ENCODE measurements around the gene PDCD2L. TPM values are rescaled to one million over a fixed set of nuclear protein-coding genes. Genes with fewer than 3 reads are reported as not detected.

Gene PDCD2L, protein sequence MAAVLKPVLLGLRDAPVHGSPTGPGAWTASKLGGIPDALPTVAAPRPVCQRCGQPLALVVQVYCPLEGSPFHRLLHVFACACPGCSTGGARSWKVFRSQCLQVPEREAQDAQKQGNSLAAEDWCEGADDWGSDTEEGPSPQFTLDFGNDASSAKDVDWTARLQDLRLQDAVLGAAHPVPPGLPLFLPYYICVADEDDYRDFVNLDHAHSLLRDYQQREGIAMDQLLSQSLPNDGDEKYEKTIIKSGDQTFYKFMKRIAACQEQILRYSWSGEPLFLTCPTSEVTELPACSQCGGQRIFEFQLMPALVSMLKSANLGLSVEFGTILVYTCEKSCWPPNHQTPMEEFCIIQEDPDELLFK
- total RNA-seq: 1 to 10 TPM; 8.0 to 9.7 TPM

DNA sequence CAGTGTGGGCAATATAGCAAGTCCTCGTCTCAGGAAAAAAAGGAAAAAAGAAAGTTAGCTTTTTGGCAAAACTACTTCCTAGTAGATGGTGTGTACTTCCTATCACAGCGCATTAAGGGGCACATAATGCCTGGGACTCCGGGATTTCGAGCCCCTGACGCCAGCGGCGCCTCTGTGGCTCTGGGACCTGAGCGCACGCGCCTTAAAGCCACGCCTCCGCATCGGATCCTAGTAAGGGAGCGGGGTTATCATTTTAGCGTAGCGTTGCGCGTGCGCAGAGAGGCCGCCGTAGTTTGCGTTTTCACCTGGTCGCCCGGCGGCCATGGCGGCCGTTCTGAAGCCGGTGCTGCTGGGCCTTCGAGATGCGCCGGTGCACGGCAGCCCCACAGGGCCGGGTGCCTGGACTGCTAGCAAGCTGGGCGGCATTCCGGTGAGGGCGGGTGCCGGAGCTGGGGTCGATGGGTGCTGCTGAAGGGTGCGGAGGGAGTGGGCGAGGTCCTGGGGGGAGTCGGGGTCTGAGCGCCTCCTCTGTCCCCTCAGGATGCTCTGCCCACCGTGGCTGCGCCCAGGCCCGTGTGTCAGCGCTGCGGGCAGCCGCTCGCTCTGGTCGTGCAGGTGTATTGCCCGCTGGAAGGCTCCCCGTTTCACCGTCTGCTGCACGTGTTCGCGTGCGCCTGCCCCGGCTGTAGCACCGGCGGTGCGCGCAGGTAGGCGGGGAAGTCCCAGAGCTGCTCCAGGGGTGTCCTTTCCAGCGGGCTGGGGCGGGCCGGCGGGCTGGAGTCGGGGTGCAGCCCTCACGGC lies at the start of gene PDCD2L:
PDCD2L (plus strand) TSS at position 291 of the 801 bp plus-strand sequence; CDS start at position 323, 32 bp downstream.
- no peaks in the 10 kb centered on the region for H3K9me3 Mint-ChIP-seq
- peak within 1 kb of the TSS; percentile 88 for H3K4me3 Mint-ChIP-seq
- no peaks in the 10 kb centered on the region for H3K27me3 Mint-ChIP-seq
- ChIA-PET POLR2A (interaction anchor here (1.0 to 2.7 kb wide), 5 partner anchors 23 to 274 kb away, joined by 3 to 26 read pairs (median 5); partner anchors contain the start of genes UBA2 and ZNF302), CTCF (interaction anchor here (2.2 kb wide), 1 partner anchor 26 kb away, joined by 8 read pairs; no protein-coding TSS in a partner anchor)
- peaks cover 29% of the 10 kb centered on the region for H3K36me3 Mint-ChIP-seq (ENCODE audit: low read depth)
- peaks cover 18% of the 10 kb centered on the region for H3K4me1 Mint-ChIP-seq
- DNase-seq: peak; percentile 93
- H3K27ac Mint-ChIP-seq: peak within 1 kb of the TSS; percentile 70

DNA sequence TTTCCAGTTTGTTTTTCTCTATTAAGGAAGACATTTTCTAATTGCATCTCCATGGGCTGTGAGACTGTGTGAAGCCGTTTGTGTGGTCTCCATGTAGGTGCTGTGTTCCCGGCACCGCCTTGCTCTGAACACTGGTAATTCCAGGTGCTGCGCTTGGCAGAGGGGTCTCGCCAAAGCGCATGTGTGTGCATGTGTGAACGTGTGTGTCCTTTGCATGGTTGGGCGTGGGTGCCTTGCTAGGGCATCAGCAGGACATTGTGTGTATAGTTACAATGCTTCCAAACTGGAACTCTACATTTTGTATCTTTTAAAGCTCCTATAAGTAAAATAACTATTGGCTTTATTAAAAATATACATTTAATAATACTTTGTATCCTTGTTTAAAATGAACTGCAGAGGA lies 49.0 kb upstream of the PDCD2L start:
- Mint-ChIP-seq H3K27me3 (no peaks in the 10 kb centered on the region), H3K4me1 (peaks cover 44% of the 10 kb centered on the region), H3K27ac (no peak overlapping the region), H3K36me3 (ENCODE audit: low read depth) (peaks cover 14% of the 10 kb centered on the region), H3K4me3 (no peak overlapping the region), H3K9me3 (no peaks in the 10 kb centered on the region)
- ChIA-PET POLR2A (interaction anchor here (1.5 kb wide), 1 partner anchor 11 kb away, joined by 5 read pairs; no protein-coding TSS in a partner anchor), CTCF (interaction anchor here (0.8 kb wide), 1 partner anchor 9 kb away, joined by 3 read pairs; no protein-coding TSS in a partner anchor)
- DNase-seq: no peak

DNA sequence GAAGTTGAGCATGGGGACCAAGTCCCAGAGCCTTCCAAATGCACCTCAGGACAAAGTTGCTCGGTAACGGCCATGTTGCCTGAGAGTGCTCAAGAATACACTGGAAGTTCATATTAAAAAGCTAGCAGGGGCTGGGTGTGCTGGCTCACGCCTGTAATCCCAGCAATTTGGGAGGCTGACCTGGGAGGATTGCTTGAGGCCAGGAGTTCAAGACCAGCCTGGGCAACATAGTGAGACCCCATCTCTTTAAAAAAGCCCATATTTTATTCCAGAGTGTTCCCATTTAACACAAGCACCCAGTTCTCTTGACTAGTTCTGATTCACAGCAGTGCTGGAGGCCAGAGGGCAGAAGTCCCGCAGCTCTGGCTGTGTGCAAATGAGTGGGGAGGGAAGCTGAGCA lies 47.3 kb upstream of the PDCD2L start:
- no peak overlapping the region for H3K27ac Mint-ChIP-seq
- POLR2A ChIA-PET: interaction anchor here (1.1 to 3.6 kb wide), 3 partner anchors 10 to 186 kb away, joined by 3 to 19 read pairs (median 5); partner anchors contain the start of gene LSM14A

DNA sequence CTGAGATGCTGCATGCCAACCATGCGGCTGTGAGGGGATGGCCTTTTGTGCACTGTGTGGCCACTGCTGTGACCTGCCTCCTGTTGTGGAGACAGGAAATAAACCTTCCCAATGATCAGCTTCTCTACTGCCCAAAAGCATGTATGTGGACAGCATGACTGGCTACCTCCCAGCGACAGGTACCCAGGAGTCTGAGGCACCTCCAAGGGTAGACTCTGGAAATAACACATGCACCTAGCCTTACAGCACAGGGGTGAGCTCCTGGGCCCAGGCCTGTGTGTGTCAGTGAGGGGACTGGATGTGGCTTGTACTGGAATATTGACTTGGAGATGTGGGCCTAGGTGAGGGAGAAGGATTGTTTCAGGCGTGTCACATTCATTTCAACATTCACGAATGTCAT lies 46.8 kb upstream of the PDCD2L start:
- CTCF ChIA-PET: no interaction called here
- Mint-ChIP-seq H3K4me1 (peaks cover 37% of the 10 kb centered on the region), H3K27ac (peak overlapping the region; percentile 77), H3K4me3 (no peak overlapping the region), H3K36me3 (ENCODE audit: low read depth) (peaks cover 11% of the 10 kb centered on the region), H3K27me3 (no peaks in the 10 kb centered on the region), H3K9me3 (no peaks in the 10 kb centered on the region)
- DNase-seq: no peak
- POLR2A ChIA-PET: interaction anchor here (1.1 to 3.6 kb wide), 2 partner anchors 138 to 186 kb away, joined by 3 to 19 read pairs; partner anchors contain the start of gene LSM14A

More for the DNA sequence above, 47.3 kb upstream of the PDCD2L start:
- no peak for DNase-seq
- CTCF ChIA-PET: no interaction called here
- H3K36me3 Mint-ChIP-seq (ENCODE audit: low read depth): peaks cover 11% of the 10 kb centered on the region
- H3K4me3 Mint-ChIP-seq: no peak overlapping the region
- H3K9me3 Mint-ChIP-seq: no peaks in the 10 kb centered on the region
- no peaks in the 10 kb centered on the region for H3K27me3 Mint-ChIP-seq
- H3K4me1 Mint-ChIP-seq: peaks cover 38% of the 10 kb centered on the region

DNA sequence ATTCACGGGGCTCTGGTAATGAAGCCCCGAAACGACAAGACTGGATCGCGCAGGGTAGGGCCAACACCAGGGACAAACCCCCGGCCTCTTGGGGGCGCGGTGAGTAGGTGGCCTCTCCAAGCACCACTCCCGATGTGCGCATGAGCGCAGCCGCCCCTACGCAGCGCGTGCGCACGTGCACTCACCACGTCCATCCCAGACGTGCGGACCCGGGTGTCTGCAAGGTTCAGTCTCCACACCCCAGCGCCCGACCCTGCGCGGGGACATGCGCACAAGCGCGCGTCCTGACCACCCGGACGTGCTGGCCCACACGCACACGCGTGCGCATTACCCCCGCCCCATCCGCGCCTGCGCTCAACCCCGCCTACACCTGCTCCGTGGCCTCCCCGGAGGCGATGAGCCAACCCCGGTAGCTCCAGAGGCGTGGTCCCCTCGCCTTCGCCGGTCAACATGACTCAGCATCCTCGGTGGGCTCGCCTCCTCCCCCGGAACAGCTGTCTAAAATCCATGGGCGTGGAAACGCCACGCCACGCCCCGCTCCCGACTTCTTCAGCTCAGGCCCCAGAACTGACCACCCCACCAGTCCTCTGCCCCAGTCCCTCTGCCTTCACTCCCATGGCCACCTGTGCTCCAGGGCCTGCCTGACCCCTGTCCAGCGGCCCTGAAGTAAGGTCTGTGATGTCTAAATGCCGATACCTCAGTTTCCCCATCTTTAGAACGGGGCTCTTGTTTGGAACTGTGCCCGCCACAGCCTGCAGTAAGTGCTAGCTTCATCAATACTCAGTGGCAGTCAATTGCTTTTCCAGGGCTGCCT lies 44.9 kb upstream of the PDCD2L start:
- ChIA-PET CTCF (interaction anchor here (0.6 to 2.8 kb wide), 16 partner anchors 8 to 1651 kb away, joined by 3 to 15 read pairs (median 4); no protein-coding TSS in a partner anchor), POLR2A (interaction anchor here (1.0 to 3.6 kb wide), 6 partner anchors 9 to 188 kb away, joined by 3 to 20 read pairs (median 12); partner anchors contain the start of genes LSM14A and UBA2)
- Mint-ChIP-seq H3K27me3 (no peaks in the 10 kb centered on the region), H3K27ac (peak overlapping the region; percentile 90), H3K9me3 (no peaks in the 10 kb centered on the region), H3K4me3 (peak overlapping the region; percentile 83), H3K4me1 (peaks cover 50% of the 10 kb centered on the region), H3K36me3 (ENCODE audit: low read depth) (peaks cover 11% of the 10 kb centered on the region)
- peak; percentile 98 for DNase-seq

DNA sequence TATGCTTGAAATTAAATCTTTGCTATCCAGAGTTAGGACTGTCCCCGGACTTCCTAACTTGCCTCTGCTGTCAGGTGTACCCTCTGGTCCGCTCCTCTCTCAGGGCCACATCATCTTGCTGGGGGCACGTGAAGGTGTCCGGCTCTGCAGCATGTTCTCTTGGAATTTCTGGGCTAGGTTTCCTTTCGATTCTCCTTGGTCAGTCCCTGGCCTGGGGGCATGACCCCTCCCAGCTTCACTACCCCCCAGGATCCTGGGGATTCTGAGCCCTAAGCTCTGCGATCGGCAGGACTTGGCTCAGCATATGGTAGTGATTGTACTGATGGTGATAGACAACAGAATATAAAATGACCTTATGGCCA lies 44.3 kb upstream of the PDCD2L start:
- DNase-seq: no peak
- Mint-ChIP-seq H3K36me3 (ENCODE audit: low read depth) (peaks cover 11% of the 10 kb centered on the region), H3K4me1 (peaks cover 55% of the 10 kb centered on the region), H3K27ac (peak overlapping the region; percentile 90), H3K4me3 (peak overlapping the region; percentile 83), H3K27me3 (no peaks in the 10 kb centered on the region), H3K9me3 (no peaks in the 10 kb centered on the region)
- ChIA-PET CTCF (interaction anchor here (0.7 to 2.8 kb wide), 12 partner anchors 9 to 188 kb away, joined by 3 to 15 read pairs (median 4); no protein-coding TSS in a partner anchor), POLR2A (interaction anchor here (1.4 to 3.6 kb wide), 5 partner anchors 9 to 189 kb away, joined by 4 to 20 read pairs (median 14); partner anchors contain the start of genes LSM14A and UBA2)

DNA sequence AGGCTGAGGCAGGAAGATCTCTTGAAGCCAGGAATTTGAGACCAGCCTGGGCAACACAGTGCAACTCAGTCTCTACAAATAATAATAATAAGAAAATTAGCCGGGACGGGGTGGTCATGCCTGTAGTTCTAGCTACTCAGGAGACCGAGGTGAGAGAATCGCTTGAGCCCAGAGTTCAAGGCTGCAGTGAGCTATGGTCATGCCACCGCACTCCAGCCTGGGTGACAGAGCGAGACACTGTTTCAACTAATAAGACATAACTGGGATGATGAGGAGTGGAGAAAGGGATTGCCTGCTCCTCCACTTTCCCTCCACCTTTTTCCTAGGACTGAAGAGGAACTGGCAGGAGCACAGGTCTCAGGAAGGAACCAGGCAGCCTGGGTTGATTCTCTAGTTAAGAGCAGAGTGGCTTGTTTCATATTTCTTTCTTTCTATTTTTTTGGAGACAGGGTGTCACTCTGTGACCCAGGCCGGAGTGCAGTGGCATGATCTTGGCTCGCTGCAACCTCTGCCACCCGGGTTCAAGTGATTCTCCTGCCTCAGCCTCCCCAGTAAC lies 43.8 kb upstream of the PDCD2L start:
- ChIA-PET CTCF (interaction anchor here (1.2 to 2.8 kb wide), 3 partner anchors 11 to 189 kb away, joined by 5 to 15 read pairs (median 6); no protein-coding TSS in a partner anchor), POLR2A (interaction anchor here (1.7 to 3.6 kb wide), 4 partner anchors 10 to 189 kb away, joined by 9 to 20 read pairs (median 16); partner anchors contain the start of genes LSM14A and UBA2)
- DNase-seq: no peak
- Mint-ChIP-seq H3K27ac (peak overlapping the region; percentile 90), H3K27me3 (no peaks in the 10 kb centered on the region), H3K4me3 (peak overlapping the region; percentile 83), H3K36me3 (ENCODE audit: low read depth) (peaks cover 11% of the 10 kb centered on the region), H3K4me1 (peaks cover 55% of the 10 kb centered on the region), H3K9me3 (no peaks in the 10 kb centered on the region)

DNA sequence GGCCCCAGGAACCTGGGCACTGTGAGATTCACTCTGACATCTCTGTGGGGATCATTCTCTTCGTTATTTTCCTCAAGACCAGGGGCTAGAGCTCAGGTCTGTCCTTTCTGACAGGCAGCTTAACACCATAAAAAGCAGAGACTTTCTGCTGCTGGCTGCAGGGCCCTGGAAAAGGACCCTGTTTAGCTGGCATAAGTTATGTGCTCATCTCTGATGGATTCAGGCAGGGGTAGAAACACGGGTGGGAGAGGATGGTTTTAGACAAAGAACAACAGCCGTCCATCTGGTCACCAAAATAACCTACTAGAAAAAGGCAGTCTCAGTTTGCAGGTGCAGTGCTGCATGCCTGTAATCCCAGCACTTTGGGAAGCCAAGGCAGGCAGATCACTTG lies 41.5 kb upstream of the PDCD2L start:
- no peak for DNase-seq
- H3K36me3 Mint-ChIP-seq (ENCODE audit: low read depth): peaks cover 33% of the 10 kb centered on the region
- H3K9me3 Mint-ChIP-seq: no peaks in the 10 kb centered on the region
- H3K27ac Mint-ChIP-seq: no peak overlapping the region
- no peaks in the 10 kb centered on the region for H3K27me3 Mint-ChIP-seq
- H3K4me1 Mint-ChIP-seq: peaks cover 72% of the 10 kb centered on the region
- ChIA-PET CTCF (interaction anchor here (1.0 to 1.3 kb wide), 2 partner anchors 9 to 137 kb away, joined by 3 read pairs; no protein-coding TSS in a partner anchor), POLR2A (interaction anchor here (1.2 to 1.4 kb wide), 2 partner anchors 13 to 65 kb away, joined by 3 read pairs; partner anchors contain the start of gene UBA2)
- no peak overlapping the region for H3K4me3 Mint-ChIP-seq

DNA sequence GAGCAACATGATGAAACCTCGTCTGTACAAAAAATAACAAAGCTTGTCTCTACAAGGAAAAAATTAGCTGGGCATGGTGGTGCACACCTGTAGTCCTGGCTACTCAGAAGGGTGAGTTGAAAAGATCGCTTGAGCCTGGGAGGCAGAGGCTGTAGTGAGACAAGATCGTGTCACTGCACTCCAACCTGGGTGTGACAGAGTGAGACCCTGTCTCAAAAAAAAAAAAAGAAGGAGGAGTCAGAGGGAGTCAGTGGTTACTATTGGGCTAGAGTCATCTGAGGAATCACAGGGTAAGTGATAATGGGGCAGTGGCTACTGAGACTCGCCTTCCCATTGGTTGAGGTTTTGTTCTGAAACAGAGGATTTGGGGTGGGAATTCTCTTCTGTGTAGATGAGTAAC lies 41.1 kb upstream of the PDCD2L start:
- peaks cover 37% of the 10 kb centered on the region for H3K36me3 Mint-ChIP-seq (ENCODE audit: low read depth)
- CTCF ChIA-PET: interaction anchor here (1.0 to 1.3 kb wide), 2 partner anchors 8 to 137 kb away, joined by 3 read pairs; no protein-coding TSS in a partner anchor
- peaks cover 73% of the 10 kb centered on the region for H3K4me1 Mint-ChIP-seq
- no peak overlapping the region for H3K27ac Mint-ChIP-seq
- H3K27me3 Mint-ChIP-seq: no peaks in the 10 kb centered on the region
- no peaks in the 10 kb centered on the region for H3K9me3 Mint-ChIP-seq
- POLR2A ChIA-PET: interaction anchor here (1.4 to 3.4 kb wide), 2 partner anchors 12 to 65 kb away, joined by 3 to 19 read pairs; partner anchors contain the start of gene UBA2
- no peak for DNase-seq
- no peak overlapping the region for H3K4me3 Mint-ChIP-seq

DNA sequence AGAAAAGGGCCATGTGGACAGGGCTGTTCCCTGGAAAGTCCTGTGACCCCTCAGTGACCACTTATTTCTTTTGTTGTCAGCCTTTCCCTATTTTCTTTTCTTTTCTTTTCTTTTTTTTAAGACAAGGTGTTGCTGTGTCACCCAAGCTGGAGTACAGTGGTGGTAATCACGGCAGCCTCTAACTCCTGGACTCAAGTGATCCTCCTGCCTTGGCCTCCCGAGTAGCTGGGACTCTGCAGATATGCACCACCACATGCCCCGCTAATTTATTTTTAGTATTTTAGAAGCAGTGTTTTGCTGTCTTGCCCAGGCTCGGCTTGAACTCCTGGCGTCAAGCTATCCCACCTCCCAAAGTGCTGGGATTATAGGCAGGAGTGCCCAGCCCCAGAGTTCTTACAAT lies 40.3 kb upstream of the PDCD2L start:
- no peaks in the 10 kb centered on the region for H3K27me3 Mint-ChIP-seq
- no peak overlapping the region for H3K27ac Mint-ChIP-seq
- ChIA-PET POLR2A (interaction anchor here (1.4 to 3.4 kb wide), 3 partner anchors 13 to 64 kb away, joined by 3 to 30 read pairs (median 19); partner anchors contain the start of gene UBA2), CTCF (no interaction called here)
- peaks cover 69% of the 10 kb centered on the region for H3K4me1 Mint-ChIP-seq
- H3K4me3 Mint-ChIP-seq: peak overlapping the region; percentile 83
- no peak for DNase-seq
- H3K9me3 Mint-ChIP-seq: no peaks in the 10 kb centered on the region
- H3K36me3 Mint-ChIP-seq (ENCODE audit: low read depth): peaks cover 40% of the 10 kb centered on the region

DNA sequence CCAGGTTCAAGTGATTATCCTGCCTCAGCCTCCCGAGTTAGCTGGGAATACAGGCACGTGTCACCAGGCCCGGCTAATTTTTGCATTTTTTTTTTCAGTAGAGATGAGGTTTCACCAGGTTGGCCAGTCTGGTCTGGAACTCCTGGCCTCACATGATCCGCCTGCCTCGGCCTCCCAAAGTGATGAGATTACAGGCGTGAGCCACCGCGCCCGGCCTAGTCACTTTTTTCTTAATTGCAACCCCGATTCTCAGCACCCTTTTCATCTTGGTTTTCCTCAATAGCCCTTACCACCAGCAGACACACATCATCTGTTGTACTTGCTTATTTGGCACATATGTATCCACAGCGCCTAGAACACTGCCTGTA lies 39.8 kb upstream of the PDCD2L start:
- H3K36me3 Mint-ChIP-seq (ENCODE audit: low read depth): peaks cover 41% of the 10 kb centered on the region
- H3K4me3 Mint-ChIP-seq: peak overlapping the region; percentile 83
- DNase-seq: no peak
- peaks cover 67% of the 10 kb centered on the region for H3K4me1 Mint-ChIP-seq
- H3K27me3 Mint-ChIP-seq: no peaks in the 10 kb centered on the region
- ChIA-PET CTCF (no interaction called here), POLR2A (interaction anchor here (2.0 to 3.4 kb wide), 3 partner anchors 14 to 95 kb away, joined by 9 to 30 read pairs (median 19); partner anchors contain the start of gene UBA2)
- H3K9me3 Mint-ChIP-seq: no peaks in the 10 kb centered on the region
- H3K27ac Mint-ChIP-seq: peak overlapping the region; percentile 70

All from activated CD4-positive, alpha-beta memory T cell treated with anti-CD3 and anti-CD28 coated beads, Interleukin-2, amount 10 ng/mL, durations not matched to agents 7 days and 5 days (primary cell).